ENCODE measurements around the gene SSU72.

Gene SSU72

GRCh38 chr1:1542766-1543705 lies 31.6 kb downstream of the SSU72 start:
- DNase-seq (ENCODE audit: insufficient read length) (no peak), FAIRE-seq (no peak)
- TF ChIP-seq POLR2A (IDR thresholded peaks at IDR 0.05; ENCODE audit: low read depth, low read length): no peak
- TF ChIP-seq TAF1 (IDR thresholded peaks at IDR 0.05; ENCODE audit: borderline replicate concordance, low read depth, low read length): no peak
- TF ChIP-seq POLR2AphosphoS5 (IDR thresholded peaks at IDR 0.05; ENCODE audit: low read depth, low read length): no peak

GRCh38 chr1:1541956-1542765 lies 32.5 kb downstream of the SSU72 start:
- no peak for TF ChIP-seq POLR2A (IDR thresholded peaks at IDR 0.05; ENCODE audit: low read depth, low read length)
- TF ChIP-seq POLR2AphosphoS5 (IDR thresholded peaks at IDR 0.05; ENCODE audit: low read depth, low read length): no peak
- no peak for TF ChIP-seq TAF1 (IDR thresholded peaks at IDR 0.05; ENCODE audit: borderline replicate concordance, low read depth, low read length)
- FAIRE-seq: no peak
- DNase-seq (ENCODE audit: insufficient read length): no peak

- FAIRE-seq (no peak), DNase-seq (ENCODE audit: insufficient read length) (no peak)
- TF ChIP-seq TAF1 (IDR thresholded peaks at IDR 0.05; ENCODE audit: borderline replicate concordance, low read depth, low read length) (no peak), POLR2A (IDR thresholded peaks at IDR 0.05; ENCODE audit: low read depth, low read length) (no peak), POLR2AphosphoS5 (IDR thresholded peaks at IDR 0.05; ENCODE audit: low read depth, low read length) (no peak)
These were observed 33.6 kb downstream of the SSU72 start for GRCh38 chr1:1540818-1541628.

GRCh38 chr1:1540090-1540817 lies 34.4 kb downstream of the SSU72 start, which contains the start of gene TMEM240:
Gene TMEM240 (minus strand): TSS chr1:1540624. CDS start chr1:1540346, 278 bp downstream.
- TF ChIP-seq POLR2A (IDR thresholded peaks at IDR 0.05; ENCODE audit: low read depth, low read length) (no peak), POLR2AphosphoS5 (IDR thresholded peaks at IDR 0.05; ENCODE audit: low read depth, low read length) (no peak), TAF1 (IDR thresholded peaks at IDR 0.05; ENCODE audit: borderline replicate concordance, low read depth, low read length) (no peak)
- no peak for DNase-seq (ENCODE audit: insufficient read length)
- FAIRE-seq: no peak

- TF ChIP-seq POLR2A (IDR thresholded peaks at IDR 0.05; ENCODE audit: low read depth, low read length) (no peak), TAF1 (IDR thresholded peaks at IDR 0.05; ENCODE audit: borderline replicate concordance, low read depth, low read length) (no peak)
- DNase-seq (ENCODE audit: insufficient read length) (no peak), FAIRE-seq (no peak)
These were observed 35.2 kb downstream of the SSU72 start for GRCh38 chr1:1539310-1540089.

GRCh38 chr1:1538989-1539309 lies 35.7 kb downstream of the SSU72 start:
- DNase-seq (ENCODE audit: insufficient read length) (no peak), FAIRE-seq (no peak)
- TF ChIP-seq POLR2A (IDR thresholded peaks at IDR 0.05; ENCODE audit: low read depth, low read length): no peak
- TF ChIP-seq TAF1 (IDR thresholded peaks at IDR 0.05; ENCODE audit: borderline replicate concordance, low read depth, low read length): no peak
- TF ChIP-seq POLR2AphosphoS5 (IDR thresholded peaks at IDR 0.05; ENCODE audit: low read depth, low read length): no peak

- FAIRE-seq (no peak), DNase-seq (ENCODE audit: insufficient read length) (no peak)
- no peak for TF ChIP-seq POLR2AphosphoS5 (IDR thresholded peaks at IDR 0.05; ENCODE audit: low read depth, low read length)
- TF ChIP-seq POLR2A (IDR thresholded peaks at IDR 0.05; ENCODE audit: low read depth, low read length): no peak
- TF ChIP-seq TAF1 (IDR thresholded peaks at IDR 0.05; ENCODE audit: borderline replicate concordance, low read depth, low read length): no peak
These were observed 36.3 kb downstream of the SSU72 start for GRCh38 chr1:1538334-1538733.

GRCh38 chr1:1537626-1538250 lies 36.9 kb downstream of the SSU72 start:
- no peak for DNase-seq (ENCODE audit: insufficient read length)
- no peak for TF ChIP-seq POLR2A (IDR thresholded peaks at IDR 0.05; ENCODE audit: low read depth, low read length)
- TF ChIP-seq POLR2AphosphoS5 (IDR thresholded peaks at IDR 0.05; ENCODE audit: low read depth, low read length): no peak
- TF ChIP-seq TAF1 (IDR thresholded peaks at IDR 0.05; ENCODE audit: borderline replicate concordance, low read depth, low read length): no peak
- no peak for FAIRE-seq

- FAIRE-seq: no peak
- no peak for TF ChIP-seq POLR2AphosphoS5 (IDR thresholded peaks at IDR 0.05; ENCODE audit: low read depth, low read length)
- no peak for TF ChIP-seq POLR2A (IDR thresholded peaks at IDR 0.05; ENCODE audit: low read depth, low read length)
- no peak for TF ChIP-seq TAF1 (IDR thresholded peaks at IDR 0.05; ENCODE audit: borderline replicate concordance, low read depth, low read length)
- no peak for DNase-seq (ENCODE audit: insufficient read length)
These were observed 37.6 kb downstream of the SSU72 start for GRCh38 chr1:1536938-1537546.

Measured in GM12892 (cell line).